HG02763 (cell line): ENCODE data around the gene BLM.

ENCODE experiments used
- ATAC-seq: cut with Tn5 transposase; IDR thresholded peaks from one replicate; pipeline ENCODE4 v1.9.1; 2021; ENCODE audit warnings: mild to moderate bottlenecking, moderate library complexity; ENCODE audit not compliant: unreplicated experiment

Gene BLM

DNA sequence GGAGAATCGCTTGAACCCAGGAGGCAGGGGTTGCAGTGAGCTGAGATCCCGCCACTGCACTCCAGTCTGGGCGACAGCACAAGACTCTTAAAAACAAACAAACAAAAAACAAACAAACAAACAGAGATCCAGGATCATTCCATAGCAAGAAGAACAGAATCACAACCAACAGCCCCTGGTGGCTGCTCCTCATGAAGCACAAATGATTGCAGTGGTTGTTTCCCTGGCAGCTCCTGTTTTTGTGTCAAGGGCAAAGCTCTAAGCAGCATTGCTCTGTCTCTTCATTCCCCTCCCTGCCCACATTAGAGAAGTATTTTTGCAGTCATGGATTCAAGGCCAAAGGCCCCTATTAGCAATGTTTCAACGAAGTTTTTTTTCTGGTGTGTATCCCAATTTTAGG is 25.8 kb upstream of the BLM start:
- no peak for ATAC-seq

DNA sequence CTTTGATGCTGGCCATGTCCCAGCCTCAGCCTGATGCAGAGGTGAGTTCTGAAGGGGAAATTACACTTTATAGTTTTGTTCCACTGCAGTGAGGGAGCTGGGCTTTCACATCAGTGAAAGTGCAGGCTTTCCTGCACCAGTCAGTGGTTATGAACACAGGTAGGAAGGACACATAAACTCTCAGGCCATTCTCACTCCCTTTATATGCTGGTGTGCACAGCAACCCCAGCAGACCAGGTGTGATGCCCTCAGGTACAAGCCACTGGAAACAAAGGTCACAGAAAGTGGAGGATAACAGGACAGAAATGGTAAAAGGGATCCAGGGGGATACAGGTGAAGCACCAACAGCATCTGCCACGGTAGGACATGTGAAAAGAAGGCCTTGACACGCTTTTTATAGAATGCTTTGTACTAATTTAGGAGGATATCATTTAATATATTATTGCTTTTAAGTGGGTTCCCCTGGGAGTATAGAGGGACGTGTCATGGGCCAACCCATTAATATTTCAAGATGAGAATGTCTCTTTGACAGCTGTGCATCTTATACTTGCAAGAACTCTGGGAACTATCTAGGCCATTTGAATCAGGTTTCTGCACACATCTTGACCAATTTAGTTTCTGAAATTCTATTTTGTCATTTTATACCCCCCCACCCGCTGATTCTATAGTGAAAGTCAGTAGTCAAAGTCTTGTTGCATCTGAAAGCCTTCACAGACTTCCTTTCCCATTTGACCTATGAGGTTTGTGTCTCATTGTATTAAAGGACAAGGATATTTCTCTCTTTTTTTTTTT is 25.0 kb upstream of the BLM start:
- no peak for ATAC-seq

DNA sequence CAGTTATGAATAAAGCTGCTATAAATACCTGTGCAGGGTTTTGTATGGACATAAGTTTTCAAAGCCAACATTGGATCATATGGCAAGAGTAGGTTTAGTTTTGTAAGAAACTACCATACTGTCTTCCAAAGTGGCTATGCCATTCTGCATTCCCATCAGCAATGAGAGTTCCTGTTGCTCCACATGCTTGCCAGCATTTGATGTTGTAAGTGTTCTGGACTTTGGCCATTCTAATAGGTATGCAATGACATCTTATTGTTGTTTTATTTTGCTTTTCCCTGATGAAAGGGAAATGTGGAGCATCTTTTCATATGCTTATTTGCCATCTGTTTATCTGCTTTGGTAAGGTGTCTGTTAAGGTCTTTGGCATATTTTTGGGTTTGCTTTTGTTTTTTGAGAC is 22.2 kb upstream of the BLM start:
- no peak for ATAC-seq

DNA sequence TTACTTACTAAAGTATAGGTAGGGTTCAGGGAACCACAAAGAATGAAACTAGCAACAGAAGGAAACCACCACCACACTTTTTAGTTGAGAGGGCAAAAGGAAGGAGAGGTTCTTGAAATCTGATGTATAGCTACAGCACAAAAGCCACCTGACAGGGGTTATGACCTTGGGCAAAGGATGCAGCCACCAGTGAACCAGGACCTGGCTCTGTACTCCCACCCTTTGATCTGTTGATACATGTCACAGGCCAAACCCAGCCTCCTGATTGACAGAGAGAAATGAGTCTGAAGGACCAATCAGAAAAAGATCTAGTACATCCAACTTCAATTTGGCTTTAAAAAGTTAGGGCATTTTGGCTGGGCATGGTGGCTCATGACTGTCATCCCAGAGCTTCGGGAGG is 20.0 kb upstream of the BLM start:
- ATAC-seq, result no peak

DNA sequence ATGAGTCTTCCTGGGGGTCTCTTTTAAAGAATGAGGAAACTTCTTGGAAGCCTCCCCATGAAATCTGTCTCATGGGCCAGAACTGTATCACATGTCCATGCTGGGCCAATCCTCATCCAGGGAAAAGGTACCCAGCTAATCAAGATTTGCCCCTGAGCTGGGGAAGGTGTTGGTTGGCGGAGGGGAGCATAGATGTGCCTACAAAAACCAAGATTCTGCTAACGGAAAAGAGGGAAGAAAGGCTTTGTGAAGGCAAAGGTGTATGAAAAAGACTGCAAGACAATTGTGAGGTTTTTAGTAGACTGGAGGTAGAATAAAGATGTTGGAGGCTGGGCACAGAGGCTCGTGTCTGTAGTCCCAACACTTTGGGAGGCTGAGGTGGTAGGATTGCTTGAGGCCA is 18.5 kb upstream of the BLM start:
- ATAC-seq, result no peak

DNA sequence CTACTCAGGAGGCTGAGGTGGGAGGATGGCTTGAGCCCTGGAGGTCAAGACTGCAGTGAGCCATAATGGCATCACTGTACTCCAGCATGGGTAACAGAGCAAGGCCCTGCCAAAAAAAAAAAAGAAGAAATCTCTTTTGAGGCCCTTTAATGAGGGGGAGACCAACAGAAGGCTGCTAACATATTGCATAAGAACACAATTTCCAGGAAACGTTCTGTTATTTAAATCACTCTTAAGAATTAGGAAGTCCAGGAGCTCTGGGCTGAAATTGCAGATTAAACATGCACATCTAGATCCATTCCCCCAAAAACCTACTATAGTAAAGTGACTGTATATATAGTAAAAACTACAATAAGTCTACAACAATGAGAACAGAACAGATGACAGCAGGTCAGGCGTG is 16.1 kb upstream of the BLM start:
- no peak for ATAC-seq

DNA sequence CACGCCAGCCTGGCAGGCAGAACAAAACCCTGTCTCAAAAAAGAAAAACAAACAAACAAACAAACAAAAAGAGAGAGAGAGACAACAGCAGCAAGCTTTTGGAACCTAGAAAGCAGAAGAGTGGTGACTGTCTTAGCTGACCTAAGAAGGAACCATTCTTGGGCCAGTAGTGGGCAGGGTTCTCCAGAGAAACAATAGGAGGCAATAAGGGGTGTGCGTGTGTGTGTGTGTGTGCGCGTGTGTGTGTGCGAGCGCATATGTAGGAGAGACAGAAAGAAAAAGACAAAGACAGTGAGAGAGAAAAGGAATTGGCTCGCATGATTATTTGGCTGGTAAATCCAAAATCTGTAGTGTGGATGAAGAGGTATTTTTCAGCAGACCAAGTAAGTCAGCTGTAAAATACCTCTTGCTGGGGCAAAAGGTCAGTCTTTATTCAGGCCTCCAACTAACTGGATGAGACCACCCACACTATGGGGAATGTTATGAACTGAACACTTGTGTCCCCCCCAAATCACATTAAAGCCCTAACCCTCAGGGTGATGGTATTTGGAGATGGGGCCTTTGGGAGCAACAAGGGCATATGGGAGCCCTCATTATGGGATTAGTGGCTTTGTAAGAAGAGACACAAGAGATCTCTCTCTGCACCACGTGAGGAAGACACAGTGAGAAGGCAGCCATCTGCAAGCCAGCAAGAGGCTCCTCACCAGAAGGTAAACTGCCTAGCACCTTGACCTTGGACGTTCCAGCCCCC is 15.1 kb upstream of the BLM start:
- no peak for ATAC-seq

- ATAC-seq, result no peak
These were observed 13.7 kb upstream of the BLM start for GRCh38 chr15:90703455-90703854.

GRCh38 chr15:90705212-90705611 is 11.9 kb upstream of the BLM start:
- ATAC-seq, result no peak

GRCh38 chr15:90706394-90707327 is 10.5 kb upstream of the BLM start:
- ATAC-seq, result no peak

GRCh38 chr15:90707489-90707888 is 9.7 kb upstream of the BLM start:
- no peak for ATAC-seq

GRCh38 chr15:90708516-90708915 is 8.6 kb upstream of the BLM start:
- ATAC-seq, result no peak

DNA sequence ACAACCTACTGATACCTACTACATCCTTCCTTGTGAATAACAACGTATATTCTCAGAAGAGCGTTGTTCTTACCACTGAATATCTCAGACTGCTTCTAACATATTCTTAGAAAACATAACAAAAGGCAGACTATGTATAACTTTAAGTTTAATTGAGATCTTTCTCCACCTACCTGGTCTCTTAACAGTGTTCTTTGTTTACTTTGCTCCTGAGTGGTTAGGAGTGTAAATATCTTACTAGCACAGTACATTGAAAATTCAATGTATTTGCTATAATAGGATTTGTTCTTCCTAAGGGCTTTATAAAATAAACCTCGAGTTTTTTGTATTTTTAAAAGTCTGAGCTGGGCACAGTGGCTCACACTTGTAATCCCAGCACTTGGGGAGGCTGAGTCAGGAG is 7.9 kb upstream of the BLM start:
- ATAC-seq, result no peak

- ATAC-seq, result no peak
These were observed 6.6 kb upstream of the BLM start for GRCh38 chr15:90710436-90711027.

- no peak for ATAC-seq
These were observed 5.7 kb upstream of the BLM start for GRCh38 chr15:90711418-90711824.

DNA sequence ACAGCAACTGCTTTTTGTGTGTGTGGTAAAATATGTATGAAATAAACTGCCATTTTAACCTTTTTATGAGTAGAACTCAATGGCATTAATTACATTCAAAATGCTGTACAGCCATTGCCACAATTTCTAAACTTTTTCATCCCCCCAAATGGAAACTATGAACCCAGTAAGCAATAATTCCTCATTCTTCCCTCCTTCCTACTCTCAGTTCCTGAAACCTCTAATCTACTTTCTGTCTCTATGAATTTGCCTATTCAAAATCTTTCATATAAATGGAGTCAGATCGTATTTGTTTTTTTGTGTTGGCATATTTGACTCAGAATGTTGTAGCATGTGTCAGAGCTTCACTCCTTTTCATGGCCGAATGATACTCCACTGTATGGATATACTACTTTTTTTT is 5.3 kb upstream of the BLM start:
- ATAC-seq, result no peak

DNA sequence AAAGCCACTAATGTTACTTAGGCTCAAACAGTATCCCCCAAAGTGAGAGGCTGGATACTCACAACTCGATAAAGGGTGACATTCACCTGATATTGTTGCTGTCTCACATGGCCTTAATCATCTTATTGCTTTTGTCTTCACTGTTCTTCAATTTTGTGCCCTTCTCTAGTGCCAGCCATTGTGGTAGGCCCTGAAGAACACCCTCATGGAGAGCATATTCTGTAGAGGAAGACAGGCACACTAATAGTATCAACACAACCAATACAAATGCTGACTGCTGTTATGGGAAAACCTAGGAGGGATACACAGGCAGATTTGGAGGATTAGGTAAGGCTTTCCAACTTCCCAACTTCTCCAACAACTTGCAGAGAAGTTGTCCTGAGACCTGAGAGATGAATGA is 4.1 kb upstream of the BLM start:
- ATAC-seq, result no peak

DNA sequence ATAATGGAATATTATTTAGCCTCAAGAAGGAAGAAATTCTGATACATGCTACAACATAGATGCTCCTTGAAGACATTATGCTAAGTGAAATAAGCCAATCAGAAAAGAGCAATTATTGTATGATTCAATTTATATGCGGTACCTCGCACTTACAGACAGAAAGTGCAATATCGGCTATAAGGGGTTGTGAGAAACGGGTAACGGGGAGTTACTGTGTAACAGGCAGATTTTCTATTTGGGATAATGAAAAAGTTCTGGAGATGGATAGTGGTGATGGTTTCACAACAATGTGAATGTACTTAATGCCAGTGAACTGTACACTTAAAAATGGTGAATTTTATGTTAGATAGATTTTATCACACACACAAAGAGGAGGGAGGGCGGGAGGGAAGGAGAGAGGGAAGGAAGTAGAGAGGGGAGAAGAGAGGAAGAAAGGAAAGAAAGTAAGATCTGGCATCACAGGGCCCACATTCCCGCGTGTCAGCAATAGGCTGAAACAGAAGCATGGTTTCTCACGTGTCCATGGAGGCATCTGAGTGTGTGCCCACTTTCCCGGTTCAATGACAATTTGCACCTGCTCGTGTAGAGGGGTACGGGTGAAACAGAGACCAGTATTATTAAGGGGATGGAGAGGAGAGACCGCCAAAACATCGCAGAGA is 700 bp upstream of the BLM start:
- ATAC-seq, result no peak

DNA sequence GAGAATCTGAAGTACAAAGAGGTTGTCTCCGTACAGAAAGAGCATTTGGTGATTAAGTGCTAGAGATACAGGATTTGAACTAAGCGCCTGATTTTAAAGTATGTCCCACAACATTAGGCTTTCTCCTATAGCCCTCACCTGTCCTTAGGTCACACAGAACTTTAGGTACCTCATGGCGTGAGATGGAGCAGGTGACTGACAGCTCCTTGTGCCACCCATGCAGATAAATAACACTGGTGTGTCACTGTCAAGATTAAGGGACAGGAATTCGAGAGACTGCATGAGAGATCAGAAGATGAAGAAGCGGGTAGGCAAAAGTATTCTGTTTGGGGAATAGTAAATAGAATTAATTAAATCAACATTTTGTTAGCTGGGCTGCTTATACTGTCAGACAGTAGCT is 1.1 kb downstream of the BLM start:
- no peak for ATAC-seq

- no peak for ATAC-seq
These were observed 3.0 kb downstream of the BLM start for GRCh38 chr15:90720131-90720530.

DNA sequence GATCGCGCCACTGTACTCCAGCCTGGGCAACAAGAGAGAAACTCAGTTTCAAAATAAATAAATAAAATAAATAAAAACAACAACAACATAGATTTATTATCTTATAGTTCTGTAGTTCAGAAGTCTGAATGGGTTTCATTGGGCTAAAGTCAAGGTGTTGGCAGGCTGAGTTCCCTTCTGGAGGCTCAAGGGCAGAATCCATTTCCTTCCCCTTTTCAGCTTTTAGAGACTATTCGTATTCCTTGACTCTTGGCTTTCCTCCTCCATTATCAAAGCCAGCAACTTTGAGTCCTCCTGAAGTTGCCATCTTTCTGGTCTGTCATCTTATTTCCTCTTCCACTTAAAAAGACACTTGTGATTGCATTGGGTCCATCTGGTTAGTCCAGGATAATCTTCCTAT is 12.1 kb downstream of the BLM start:
- ATAC-seq, result no peak
